Neutrophil (primary cell): Measurements from ENCODE around the gene F12.

Experiments
- H3K27ac ChIP-seq: fragments of 200-600 bp; sonication (generic); 2 replicates; pipeline ENCODE4 v1.5.1; 2016; ENCODE audit warnings: mild to moderate bottlenecking, moderate library complexity
- H3K27me3 ChIP-seq: fragments of 200-600 bp; sonication (generic); 2 replicates; pipeline ENCODE4 v1.6.0; 2016; ENCODE audit warnings: mild to moderate bottlenecking
- H3K36me3 ChIP-seq: fragments of 200-600 bp; sonication (generic); 2 replicates; pipeline ENCODE4 v1.5.1; 2017
- H3K4me1 ChIP-seq, 2 experiments: fragments of 200-600 bp in 1 of 2; sonication (generic) in 1 of 2; 1 replicate in 1 of 2; 2 replicates in 1 of 2; pipeline versions ENCODE4 v1.5.1 to v1.6.1; 2013 to 2016; ENCODE audit warnings: low read depth in 1 of 2, low read length in 1 of 2, mild to moderate bottlenecking in 1 of 2, moderate library complexity in 1 of 2; ENCODE audit not compliant: control insufficient read depth in 1 of 2, insufficient read depth in 1 of 2
- H3K4me3 ChIP-seq, 2 experiments: fragments of 200-600 bp in 1 of 2; sonication (generic) in 1 of 2; 1 replicate in 1 of 2; 2 replicates in 1 of 2; pipeline ENCODE4 v1.5.1; 2013 to 2016; ENCODE audit warnings: low read depth in 1 of 2, low read length in 1 of 2, mild to moderate bottlenecking in 1 of 2, moderate library complexity in 1 of 2
- H3K9me3 ChIP-seq: fragments of 200-600 bp; sonication (generic); 2 replicates; pipeline ENCODE4 v1.5.1; 2016
- CTCF ChIP-seq: fragments of 200-600 bp; sonication (generic); IDR thresholded peaks from 2 replicates; pipeline ENCODE4 v1.5.1; 2016; ENCODE audit warnings: antibody characterized with exemption

Gene F12

GRCh38 chr5:177392765-177393164 lies 16.6 kb downstream of the F12 start:
- no peak for TF ChIP-seq CTCF
- Histone ChIP-seq H3K4me1 (peaks cover 46 to 56% of the 10 kb centered on the region in 2 experiments), H3K27me3 (peaks cover 2% of the 10 kb centered on the region), H3K36me3 (no peaks in the 10 kb centered on the region), H3K27ac (peak overlapping the region; percentile 69), H3K9me3 (no peaks in the 10 kb centered on the region), H3K4me3 (no peak overlapping the region)

GRCh38 chr5:177390363-177391300 lies 18.7 kb downstream of the F12 start:
- no peaks in the 10 kb centered on the region for H3K36me3 ChIP-seq
- peak; percentile 94 for TF ChIP-seq CTCF
- no peaks in the 10 kb centered on the region for H3K9me3 ChIP-seq
- peak overlapping the region; percentile 13 for H3K27ac ChIP-seq
- no peak overlapping the region for H3K4me3 ChIP-seq
- no peaks in the 10 kb centered on the region for H3K27me3 ChIP-seq
- peaks cover 51 to 59% of the 10 kb centered on the region in 2 experiments for H3K4me1 ChIP-seq

GRCh38 chr5:177389241-177390169 lies 19.9 kb downstream of the F12 start:
- no peaks in the 10 kb centered on the region for H3K9me3 ChIP-seq
- H3K4me1 ChIP-seq, result peaks cover 61 to 67% of the 10 kb centered on the region in 2 experiments
- no peaks in the 10 kb centered on the region for H3K27me3 ChIP-seq
- H3K4me3 ChIP-seq, result no peak overlapping the region
- H3K27ac ChIP-seq, result peak overlapping the region; percentile 11
- TF ChIP-seq CTCF, result no peak
- no peaks in the 10 kb centered on the region for H3K36me3 ChIP-seq

- H3K9me3 ChIP-seq, result no peaks in the 10 kb centered on the region
- H3K4me3 ChIP-seq, result no peak overlapping the region
- TF ChIP-seq CTCF, result no peak
- H3K4me1 ChIP-seq, result peaks cover 56 to 62% of the 10 kb centered on the region in 2 experiments
- no peaks in the 10 kb centered on the region for H3K36me3 ChIP-seq
- H3K27ac ChIP-seq, result peak overlapping the region; percentile 11
- H3K27me3 ChIP-seq, result no peaks in the 10 kb centered on the region
Measured at GRCh38 chr5:177388521-177389052, 20.8 kb downstream of the F12 start.

GRCh38 chr5:177387405-177387804 lies 22.0 kb downstream of the F12 start:
- no peaks in the 10 kb centered on the region for H3K27me3 ChIP-seq
- H3K9me3 ChIP-seq, result no peaks in the 10 kb centered on the region
- no peak overlapping the region for H3K27ac ChIP-seq
- peaks cover 50 to 55% of the 10 kb centered on the region in 2 experiments for H3K4me1 ChIP-seq
- no peak for TF ChIP-seq CTCF
- H3K36me3 ChIP-seq, result no peaks in the 10 kb centered on the region
- no peak overlapping the region for H3K4me3 ChIP-seq
